KBM-7 (cell line): Measurements from ENCODE around the gene CSGALNACT2.
"Not testable (repeated sequence)": the region's sequence is repeated elsewhere in the genome, so short reads cannot be mapped to it uniquely, and the experiment has no call there.

Experiments
- DNase-seq: peaks from one replicate; pipeline ENCODE4 v3.0.0-alpha.2; 2015
- in situ Hi-C: fragments of 300-500 bp; cut with MboI; formaldehyde crosslinking; loops from 2 replicates; pipeline ENCODE4 v1.14.3; 2020; ENCODE audit warnings: low sequenced_read_pairs, low pct_unique_long_range_greater_than_20kb, mixed read lengths

CSGALNACT2 gene

GRCh38 chr10:43138021-43138756, at the start of gene CSGALNACT2:
TSS of gene CSGALNACT2 (plus strand) at chr10:43138445. CDS start at chr10:43155150, 16,705 bp downstream.
- peak; percentile 80 for DNase-seq
- in situ Hi-C loops = no loop called here

GRCh38 chr10:43089519-43089918, 48.7 kb upstream of the CSGALNACT2 start:
- in situ Hi-C loops = loop anchor here (25.0 kb wide), 1 partner anchor 227 kb away; no protein-coding TSS in a partner anchor
- no peak for DNase-seq

GRCh38 chr10:43090188-43090587, 48.1 kb upstream of the CSGALNACT2 start:
- DNase-seq = no peak
- in situ Hi-C loops = loop anchor here (25.0 kb wide), 1 partner anchor 228 kb away; no protein-coding TSS in a partner anchor

- DNase-seq = no peak
- in situ Hi-C loops = loop anchor here (25.0 kb wide), 1 partner anchor 228 kb away; no protein-coding TSS in a partner anchor
Measured at GRCh38 chr10:43090664-43091063, 47.6 kb upstream of the CSGALNACT2 start.

GRCh38 chr10:43091846-43092245, 46.4 kb upstream of the CSGALNACT2 start:
- in situ Hi-C loops = loop anchor here (25.0 kb wide), 1 partner anchor 230 kb away; no protein-coding TSS in a partner anchor
- DNase-seq = peak; percentile 59

- in situ Hi-C loops = loop anchor here (25.0 kb wide), 1 partner anchor 231 kb away; no protein-coding TSS in a partner anchor
- DNase-seq = peak; percentile 34
Measured at GRCh38 chr10:43093423-43094076, 44.7 kb upstream of the CSGALNACT2 start.

GRCh38 chr10:43094085-43094484, 44.2 kb upstream of the CSGALNACT2 start:
- no peak for DNase-seq
- in situ Hi-C loops = loop anchor here (25.0 kb wide), 1 partner anchor 232 kb away; no protein-coding TSS in a partner anchor

GRCh38 chr10:43099339-43099738, 38.9 kb upstream of the CSGALNACT2 start:
- in situ Hi-C loops = loop anchor here (25.0 kb wide), 1 partner anchor 237 kb away; no protein-coding TSS in a partner anchor
- DNase-seq = not testable (repeated sequence)

- DNase-seq = no peak
Measured at GRCh38 chr10:43099928-43100327, 38.3 kb upstream of the CSGALNACT2 start.

GRCh38 chr10:43100366-43100765, 37.9 kb upstream of the CSGALNACT2 start:
- in situ Hi-C loops = no loop called here
- DNase-seq = no peak

More at GRCh38 chr10:43099928-43100327, 38.3 kb upstream of the CSGALNACT2 start:
- in situ Hi-C loops = loop anchor here (25.0 kb wide), 1 partner anchor 238 kb away; no protein-coding TSS in a partner anchor

GRCh38 chr10:43102063-43102828, 36.0 kb upstream of the CSGALNACT2 start:
- DNase-seq = no peak
- in situ Hi-C loops = no loop called here

- in situ Hi-C loops = no loop called here
- peak; percentile 85 for DNase-seq
Measured at GRCh38 chr10:43105102-43105955, 32.9 kb upstream of the CSGALNACT2 start.

- in situ Hi-C loops = no loop called here
- DNase-seq = no peak
Measured at GRCh38 chr10:43105956-43106229, 32.4 kb upstream of the CSGALNACT2 start.

- in situ Hi-C loops = no loop called here
Measured at GRCh38 chr10:43106256-43107091, 31.8 kb upstream of the CSGALNACT2 start.

GRCh38 chr10:43108951-43109350, 29.3 kb upstream of the CSGALNACT2 start:
- DNase-seq = no peak
- in situ Hi-C loops = no loop called here

More at GRCh38 chr10:43106256-43107091, 31.8 kb upstream of the CSGALNACT2 start:
- no peak for DNase-seq

GRCh38 chr10:43109671-43110249, 28.5 kb upstream of the CSGALNACT2 start:
- no peak for DNase-seq
- in situ Hi-C loops = no loop called here

- no peak for DNase-seq
- in situ Hi-C loops = no loop called here
Measured at GRCh38 chr10:43110338-43111071, 27.7 kb upstream of the CSGALNACT2 start.
